Gastroesophageal sphincter (tissue), 4 donors: ENCODE results near the gene KIFAP3. TPM values are rescaled to one million over a fixed set of nuclear protein-coding genes. Genes with fewer than 3 reads are reported as not detected.

Experiments used
- ATAC-seq: fragments of 150-250 bp; one replicate; pipeline ENCODE4 v1.9.1; 2016; ENCODE audit warnings: mild to moderate bottlenecking, moderate library complexity
- H3K27ac ChIP-seq, 4 donors: fragments of 200-600 bp; sonication (generic) in 3 of 4; 1 replicate in 3 of 4; 2 replicates in 1 of 4; pipeline ENCODE4 v1.5.1; 2016 to 2019
- H3K27me3 ChIP-seq: fragments of 200-600 bp; sonication (generic); one replicate; pipeline ENCODE4 v1.5.1; 2019
- H3K36me3 ChIP-seq, 2 donors: fragments of 200-600 bp; sonication (generic); one replicate each; pipeline ENCODE4 v1.5.1; 2019; ENCODE audit warnings: control low read depth in 1 of 2
- H3K4me1 ChIP-seq, 3 donors: fragments of 200-600 bp; sonication (generic); 1 replicate in 2 of 3; 2 replicates in 1 of 3; pipeline ENCODE4 v1.5.1; 2016 to 2019; ENCODE audit warnings: control low read depth in 2 of 3
- H3K4me3 ChIP-seq, 2 donors: fragments of 200-600 bp; sonication (generic); one replicate each; pipeline ENCODE4 v1.5.1; 2019; ENCODE audit warnings: mild to moderate bottlenecking in 1 of 2, moderate library complexity in 1 of 2
- H3K9me3 ChIP-seq, 3 donors: fragments of 200-600 bp; sonication (generic); one replicate each; pipeline ENCODE4 v1.5.1; 2017 to 2019; ENCODE audit warnings: control low read depth in 2 of 3
- CTCF ChIP-seq, 4 experiments: fragments of 200-600 bp in 2 of 4; fragments of 450-650 bp in 2 of 4; sonication (generic) in 1 of 4; IDR thresholded peaks; one replicate each; pipeline ENCODE4 v1.5.1; 2017 to 2019; ENCODE audit warnings: antibody characterized with exemption in 4 of 4, mild to moderate bottlenecking in 2 of 4, moderate library complexity in 2 of 4
- EP300 ChIP-seq: sonication (generic); formaldehyde crosslinking; IDR thresholded peaks from one replicate; pipeline ENCODE4 v1.6.1; 2017; ENCODE audit warnings: antibody characterized with exemption, mild to moderate bottlenecking
- POLR2A ChIP-seq, 2 donors: fragments of 450-650 bp; IDR thresholded peaks; one replicate each; pipeline ENCODE4 v1.6.1; 2017; ENCODE audit warnings: antibody characterized with exemption in 2 of 2, mild to moderate bottlenecking in 2 of 2, moderate library complexity in 1 of 2
- POLR2AphosphoS5 ChIP-seq: sonication (generic); formaldehyde crosslinking; IDR thresholded peaks from one replicate; pipeline ENCODE4 v1.6.1; 2017; ENCODE audit warnings: antibody characterized with exemption
- WGBS, 2 donors: methylation state at CpG; one replicate each; pipeline ENCODE4 v1.1.5; 2018; ENCODE audit warnings: low coverage in 1 of 2; 5-methylcytosine and 5-hydroxymethylcytosine counted together
- total RNA-seq, 4 donors: library from RNA; depleted of rRNA; stranded (reverse); fragments of >200 nt; gene quantifications; one replicate each; pipeline ENCODE4 v1.1.0, GENCODE V29; 2016

Gene KIFAP3
- total RNA-seq, 4 donors from 2014 or later: 25.5 to 42.9 (median 36.6) TPM

- no peak for ATAC-seq
- TF ChIP-seq POLR2A (IDR thresholded peaks at IDR 0.05) (no peak), CTCF (IDR thresholded peaks at IDR 0.05) (no peak), EP300 (no peak), POLR2AphosphoS5 (no peak)
- Histone ChIP-seq H3K9me3 (peaks cover 0 to 8% (median 0%) of the 10 kb centered on the region in 3 donors), H3K4me1 (no peaks in the 10 kb centered on the region), H3K27ac (no peak overlapping the region), H3K27me3 (no peaks in the 10 kb centered on the region), H3K4me3 (no peak overlapping the region), H3K36me3 (peaks cover 0 to 26% of the 10 kb centered on the region in 2 donors)
- WGBS, 2 donors: 29 to 59% methylated on average over 8 to 15 of the region's 15 CpGs
These were observed 159.3 kb downstream of the KIFAP3 start for GRCh38 chr1:169915150-169915549.

DNA sequence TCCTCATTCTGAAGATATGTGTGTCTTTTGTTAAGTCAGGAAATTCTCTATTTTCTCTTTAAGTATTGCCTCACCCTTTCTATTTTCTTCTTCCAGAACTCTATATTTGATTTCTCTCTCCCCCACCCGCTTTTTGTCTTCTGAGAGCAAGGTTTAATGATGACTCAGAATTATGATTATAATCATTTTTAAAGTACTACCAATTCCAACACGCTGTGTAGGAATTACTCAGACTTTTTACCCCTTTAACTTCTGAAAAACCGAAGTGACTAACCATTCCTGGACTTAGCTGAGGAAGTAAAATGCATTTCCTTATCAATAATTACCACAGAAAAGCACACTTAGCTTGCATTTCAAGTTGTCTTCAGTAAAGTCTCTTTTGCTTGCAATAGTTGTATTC is 160.0 kb downstream of the KIFAP3 start:
- peaks cover 0 to 8% (median 0%) of the 10 kb centered on the region in 3 donors for H3K9me3 ChIP-seq
- H3K27ac ChIP-seq: no peak overlapping the region
- ATAC-seq: no peak
- WGBS, 2 donors: 43 to 61% methylated on average over 3 of the region's 3 CpGs
- H3K4me3 ChIP-seq: no peak overlapping the region
- H3K36me3 ChIP-seq: peaks cover 0 to 20% of the 10 kb centered on the region in 2 donors
- H3K27me3 ChIP-seq: no peaks in the 10 kb centered on the region
- no peaks in the 10 kb centered on the region for H3K4me1 ChIP-seq
- TF ChIP-seq EP300: no peak
- TF ChIP-seq CTCF (IDR thresholded peaks at IDR 0.05): no peak
- TF ChIP-seq POLR2AphosphoS5: no peak
- no peak for TF ChIP-seq POLR2A (IDR thresholded peaks at IDR 0.05)

DNA sequence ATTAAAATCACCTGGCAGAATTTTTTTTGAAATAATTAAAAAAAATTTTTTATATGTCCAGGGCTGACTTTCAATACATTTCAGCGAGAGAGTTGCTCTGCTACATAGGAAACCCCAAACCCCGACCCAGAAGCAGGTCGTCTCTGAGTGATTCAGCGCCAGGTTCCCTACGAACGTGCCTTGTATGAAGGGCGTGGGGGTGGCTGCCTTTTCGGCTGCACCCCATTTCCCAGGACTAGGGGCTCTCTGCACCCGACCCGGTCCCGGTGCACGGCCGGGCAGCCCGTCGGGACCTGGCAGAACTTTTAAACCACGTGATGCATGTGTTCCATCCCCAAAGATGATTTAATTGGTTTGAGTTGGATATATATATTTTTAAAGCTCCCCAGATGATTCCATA is 165.0 kb downstream of the KIFAP3 start:
- Histone ChIP-seq H3K4me3 (no peak overlapping the region), H3K27me3 (no peaks in the 10 kb centered on the region), H3K9me3 (peaks cover 0 to 8% (median 0%) of the 10 kb centered on the region in 3 donors), H3K27ac (no peak overlapping the region), H3K4me1 (no peaks in the 10 kb centered on the region), H3K36me3 (no peaks in the 10 kb centered on the region)
- TF ChIP-seq EP300: no peak
- no peak for TF ChIP-seq POLR2AphosphoS5
- no peak for TF ChIP-seq CTCF (IDR thresholded peaks at IDR 0.05)
- TF ChIP-seq POLR2A (IDR thresholded peaks at IDR 0.05): no peak
- WGBS, 2 donors: 89 to 90% methylated on average over 7 of the region's 16 CpGs
- ATAC-seq: no peak

DNA sequence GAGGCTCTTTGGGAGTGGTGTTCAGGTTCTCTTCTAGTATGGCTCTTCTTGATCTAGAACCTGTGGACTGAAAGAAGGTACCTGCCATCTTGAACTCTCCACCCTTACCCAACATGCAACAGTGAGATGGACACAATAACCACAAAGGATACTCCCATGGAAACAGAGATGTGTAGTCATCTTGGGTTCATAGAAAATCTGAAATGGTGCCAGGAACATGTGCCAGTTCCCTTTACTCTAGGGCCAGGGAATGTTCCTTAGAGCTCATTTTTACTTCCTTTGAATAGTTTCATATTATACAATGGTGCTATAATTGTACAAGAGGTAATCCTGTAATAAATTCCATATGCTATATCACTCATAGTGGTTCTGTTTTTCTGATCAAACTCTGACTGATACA is 167.6 kb downstream of the KIFAP3 start:
- H3K9me3 ChIP-seq: peaks cover 0 to 2% (median 0%) of the 10 kb centered on the region in 3 donors
- H3K27ac ChIP-seq: no peak overlapping the region
- no peaks in the 10 kb centered on the region for H3K4me1 ChIP-seq
- ATAC-seq: no peak
- no peaks in the 10 kb centered on the region for H3K36me3 ChIP-seq
- no peak for TF ChIP-seq POLR2AphosphoS5
- no peak for TF ChIP-seq EP300
- no peak for TF ChIP-seq CTCF (IDR thresholded peaks at IDR 0.05)
- no peak for TF ChIP-seq POLR2A (IDR thresholded peaks at IDR 0.05)
- H3K27me3 ChIP-seq: peaks cover under 1% of the 10 kb centered on the region
- H3K4me3 ChIP-seq: no peak overlapping the region

DNA sequence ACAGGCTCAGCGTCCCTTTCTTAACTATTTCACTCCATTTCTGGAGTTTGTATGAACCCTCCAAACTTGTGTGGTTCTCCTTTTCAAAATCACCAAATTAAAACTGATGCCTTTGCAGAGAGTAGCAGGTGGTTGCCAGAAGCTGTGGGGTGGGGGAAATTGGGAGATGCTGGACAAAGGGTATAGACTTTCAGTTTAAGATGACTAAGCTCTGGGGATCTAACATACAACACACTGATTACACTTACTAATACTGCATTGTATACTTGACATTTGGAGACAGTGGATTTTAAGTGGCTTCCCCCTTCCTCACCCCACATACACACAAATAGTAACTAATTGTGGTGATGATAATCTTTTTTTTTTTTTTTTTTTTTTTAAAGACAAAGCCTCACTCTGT is 169.7 kb downstream of the KIFAP3 start:
- H3K27me3 ChIP-seq: peaks cover 12% of the 10 kb centered on the region
- no peaks in the 10 kb centered on the region for H3K4me1 ChIP-seq
- no peak for ATAC-seq
- H3K36me3 ChIP-seq: no peaks in the 10 kb centered on the region
- no peaks in the 10 kb centered on the region for H3K9me3 ChIP-seq
- WGBS, 2 donors: 60 to 100% methylated on average over 1 of the region's 1 CpG
- TF ChIP-seq POLR2A (IDR thresholded peaks at IDR 0.05) (no peak), CTCF (IDR thresholded peaks at IDR 0.05) (no peak), POLR2AphosphoS5 (no peak), EP300 (no peak)
- no peak overlapping the region for H3K4me3 ChIP-seq
- H3K27ac ChIP-seq: no peak overlapping the region
